ENCODE results near the gene ZNF343. TPM values are rescaled to one million over a fixed set of nuclear protein-coding genes. Genes with fewer than 3 reads are reported as not detected.
A peak's percentile ranks its signal among the peaks of the same experiment; 100 is the strongest.

The ZNF343 gene
- total RNA-seq, 4 donors from 2014 or later: 12.0 to 15.6 (median 13.6) TPM

GRCh38 chr20:2542361-2542760 lies 33.6 kb upstream of the ZNF343 start:
- no peak for TF ChIP-seq CTCF (IDR thresholded peaks at IDR 0.05)
- no peak for TF ChIP-seq EP300 (IDR thresholded peaks at IDR 0.05)
- TF ChIP-seq POLR2A (IDR thresholded peaks at IDR 0.05): no peak
- no peak overlapping the region for H3K4me3 ChIP-seq
- no peak for DNase-seq (ENCODE audit: low spot score in 2 of 2)
- no peaks in the 10 kb centered on the region for H3K36me3 ChIP-seq
- peaks cover 0 to 29% of the 10 kb centered on the region in 2 donors for H3K27me3 ChIP-seq
- peaks cover 0 to 18% (median 3%) of the 10 kb centered on the region in 4 donors for H3K4me1 ChIP-seq
- no peak overlapping the region for H3K27ac ChIP-seq
- WGBS, 2 donors: 88 to 90% methylated on average over 4 of the region's 4 CpGs
- H3K9me3 ChIP-seq: no peaks in the 10 kb centered on the region

- no peak for TF ChIP-seq EP300 (IDR thresholded peaks at IDR 0.05)
- TF ChIP-seq POLR2A (IDR thresholded peaks at IDR 0.05): no peak
- no peak for TF ChIP-seq CTCF (IDR thresholded peaks at IDR 0.05)
- WGBS, 2 donors: 88 to 92% methylated on average over 2 of the region's 2 CpGs
- Histone ChIP-seq H3K4me1 (peaks cover 0 to 18% (median 3%) of the 10 kb centered on the region in 4 donors), H3K9me3 (no peaks in the 10 kb centered on the region), H3K27ac (no peak overlapping the region), H3K4me3 (no peak overlapping the region), H3K27me3 (peaks cover 0 to 29% of the 10 kb centered on the region in 2 donors), H3K36me3 (no peaks in the 10 kb centered on the region)
- DNase-seq (ENCODE audit: low spot score in 2 of 2): no peak
These were observed 33.2 kb upstream of the ZNF343 start for GRCh38 chr20:2541940-2542339.

- peak overlapping the region in 2 of 4 donors; percentile 68 to 74 for H3K27ac ChIP-seq
- no peak for DNase-seq (ENCODE audit: low spot score in 2 of 2)
- no peak for TF ChIP-seq EP300 (IDR thresholded peaks at IDR 0.05)
- TF ChIP-seq CTCF (IDR thresholded peaks at IDR 0.05): no peak
- TF ChIP-seq POLR2A (IDR thresholded peaks at IDR 0.05): no peak
- peaks cover 0 to 18% (median 3%) of the 10 kb centered on the region in 4 donors for H3K4me1 ChIP-seq
- no peaks in the 10 kb centered on the region for H3K9me3 ChIP-seq
- H3K4me3 ChIP-seq: no peak overlapping the region
- WGBS, 2 donors: 23 to 26% methylated on average over 8 of the region's 8 CpGs
- H3K36me3 ChIP-seq: no peaks in the 10 kb centered on the region
- H3K27me3 ChIP-seq: peaks cover 0 to 37% of the 10 kb centered on the region in 2 donors
These were observed 30.4 kb upstream of the ZNF343 start for GRCh38 chr20:2538931-2539720.

GRCh38 chr20:2538356-2538755 lies 29.6 kb upstream of the ZNF343 start:
- Histone ChIP-seq H3K27ac (peak overlapping the region in 1 of 4 donors; percentile 74), H3K4me1 (peaks cover 0 to 18% (median 3%) of the 10 kb centered on the region in 4 donors), H3K4me3 (no peak overlapping the region), H3K27me3 (peaks cover 0 to 43% of the 10 kb centered on the region in 2 donors), H3K9me3 (no peaks in the 10 kb centered on the region), H3K36me3 (no peaks in the 10 kb centered on the region)
- DNase-seq (ENCODE audit: low spot score in 2 of 2): no peak
- 74% methylated on average over 12 of the region's 12 CpGs for WGBS, 2 donors
- TF ChIP-seq POLR2A (IDR thresholded peaks at IDR 0.05): no peak
- no peak for TF ChIP-seq EP300 (IDR thresholded peaks at IDR 0.05)
- TF ChIP-seq CTCF (IDR thresholded peaks at IDR 0.05): no peak

GRCh38 chr20:2537101-2537500 lies 28.4 kb upstream of the ZNF343 start:
- Histone ChIP-seq H3K4me3 (no peak overlapping the region), H3K9me3 (no peaks in the 10 kb centered on the region), H3K36me3 (no peaks in the 10 kb centered on the region), H3K4me1 (peaks cover 0 to 18% (median 3%) of the 10 kb centered on the region in 4 donors), H3K27ac (no peak overlapping the region), H3K27me3 (peaks cover 0 to 34% of the 10 kb centered on the region in 2 donors)
- TF ChIP-seq EP300 (IDR thresholded peaks at IDR 0.05) (no peak), POLR2A (IDR thresholded peaks at IDR 0.05) (no peak), CTCF (IDR thresholded peaks at IDR 0.05) (no peak)
- 86 to 90% methylated on average over 5 of the region's 5 CpGs for WGBS, 2 donors
- no peak for DNase-seq (ENCODE audit: low spot score in 2 of 2)

Measured in tibial nerve (tissue), 4 donors.